GM13977 (cell line): Measurements from ENCODE around the gene ORM1.

Source experiments
- DNase-seq: peaks from one replicate; pipeline ENCODE4 v3.0.0; 2012; ENCODE audit warnings: low spot score
- CTCF ChIP-seq: IDR thresholded peaks from 2 replicates; pipeline ENCODE4 v1.5.1; 2012; ENCODE audit warnings: mild to moderate bottlenecking, control low read depth; ENCODE audit not compliant: insufficient read depth; ENCODE audit errors: extremely low read depth, missing control alignments
- in situ Hi-C: fragments of 300-500 bp; cut with MboI; formaldehyde crosslinking; loops from one replicate; pipeline ENCODE4 v1.12.0; 2022; ENCODE audit warnings: low sequenced_read_pairs, low pct_unique_long_range_greater_than_20kb, mixed read lengths, inconsistent platforms; ENCODE audit not compliant: unreplicated experiment

The ORM1 gene

GRCh38 chr9:114278881-114279570 lies 43.9 kb upstream of the ORM1 start:
- DNase-seq = no peak
- in situ Hi-C loops = loop anchor here (25.0 kb wide), 1 partner anchor 167 kb away; no protein-coding TSS in a partner anchor
- TF ChIP-seq CTCF = no peak

DNA sequence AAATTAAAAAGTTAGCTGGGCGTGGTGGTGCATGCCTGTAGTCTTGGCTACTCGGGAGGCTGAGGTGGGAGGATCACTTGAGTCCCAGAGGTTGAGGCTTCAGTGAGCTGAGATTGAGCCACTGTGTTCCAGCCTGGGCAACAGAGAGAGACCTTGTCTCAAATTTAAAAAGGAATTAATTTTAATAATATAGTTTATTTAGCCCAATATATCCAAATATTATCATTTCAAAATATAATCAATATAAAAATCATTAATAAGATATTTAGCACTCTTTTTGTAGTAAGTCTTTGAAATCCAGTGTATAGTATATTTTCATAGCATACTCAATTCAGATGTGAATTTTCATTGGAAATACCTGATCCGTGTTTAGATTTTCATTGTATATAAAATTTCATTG lies 43.2 kb upstream of the ORM1 start:
- no peak for TF ChIP-seq CTCF
- in situ Hi-C loops = loop anchor here (25.0 kb wide), 1 partner anchor 167 kb away; no protein-coding TSS in a partner anchor
- no peak for DNase-seq

DNA sequence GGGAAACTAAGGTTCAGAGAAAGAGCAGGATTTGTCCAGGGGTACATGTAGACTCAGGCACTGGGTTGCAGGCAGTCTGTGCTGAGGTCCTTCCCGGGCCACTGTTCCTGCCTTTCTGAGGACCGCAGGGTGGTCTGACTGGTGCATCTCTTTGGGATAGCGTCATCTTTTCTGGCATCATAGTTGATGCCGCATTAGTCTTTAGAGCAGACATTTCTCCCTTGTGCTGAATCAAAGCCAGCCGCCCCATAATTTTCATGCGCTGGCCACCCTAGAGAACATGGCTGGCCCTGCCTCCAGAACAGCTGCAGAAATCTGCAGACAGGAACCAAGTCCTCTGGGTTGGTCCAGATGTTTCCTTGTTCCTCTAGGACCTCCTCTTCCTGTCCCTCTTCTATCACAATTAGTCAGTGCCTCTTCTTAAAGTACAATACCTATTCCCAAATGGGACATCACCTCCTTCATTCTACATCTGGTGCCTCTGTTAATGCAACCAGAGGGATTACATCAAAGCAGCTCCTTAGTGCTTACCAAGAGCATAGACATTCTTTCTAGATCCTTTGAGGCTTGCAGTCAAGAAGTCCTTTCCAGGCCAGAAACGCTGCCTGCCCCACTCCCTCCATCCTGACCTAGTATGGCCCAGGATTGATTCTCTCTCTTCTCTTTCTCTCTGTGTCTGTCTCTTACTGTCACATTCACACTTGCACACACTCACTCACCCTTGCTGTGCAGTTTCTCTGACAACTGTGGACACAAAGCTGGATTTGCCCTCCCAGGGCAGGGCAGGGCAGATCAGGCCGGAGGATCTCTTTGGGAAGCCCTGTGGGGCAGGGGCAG lies 42.0 kb upstream of the ORM1 start:
- in situ Hi-C loops = loop anchor here (25.0 kb wide), 1 partner anchor 169 kb away; no protein-coding TSS in a partner anchor
- no peak for TF ChIP-seq CTCF
- DNase-seq = no peak

DNA sequence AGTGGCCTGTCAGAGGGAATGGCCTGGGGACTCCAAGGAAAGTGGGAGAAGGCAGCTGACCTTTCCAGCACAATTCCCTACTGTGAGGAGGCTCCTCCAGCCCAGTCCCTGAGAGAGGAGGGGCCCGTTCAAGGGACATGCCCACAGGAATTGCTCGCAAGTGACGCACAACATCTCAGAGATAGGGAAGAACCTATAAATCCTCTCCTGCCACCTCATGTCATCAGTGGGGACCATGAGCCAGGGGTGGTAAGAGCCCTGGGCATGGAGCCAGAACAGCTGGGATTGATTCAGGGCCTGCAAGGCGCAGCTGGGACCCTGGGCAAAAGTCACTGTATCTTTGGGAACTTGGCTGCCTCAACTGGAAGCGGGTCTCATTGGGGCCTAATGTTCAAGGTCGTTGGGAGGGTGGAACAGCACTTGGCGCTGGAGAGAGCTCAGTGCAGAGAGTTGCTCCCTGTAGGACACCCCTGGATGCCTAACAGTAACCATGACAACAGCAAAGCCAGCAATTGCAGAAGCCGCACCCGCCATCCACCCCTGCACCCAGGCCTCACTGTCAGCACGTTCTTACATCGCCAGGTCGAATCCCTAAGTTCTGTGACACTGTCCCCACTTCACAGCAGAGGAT lies 41.3 kb upstream of the ORM1 start:
- TF ChIP-seq CTCF = no peak
- DNase-seq = no peak
- in situ Hi-C loops = loop anchor here (25.0 kb wide), 1 partner anchor 169 kb away; no protein-coding TSS in a partner anchor

- TF ChIP-seq CTCF = no peak
- in situ Hi-C loops = loop anchor here (25.0 kb wide), 1 partner anchor 170 kb away; no protein-coding TSS in a partner anchor
- no peak for DNase-seq
These were observed 40.8 kb upstream of the ORM1 start for GRCh38 chr9:114282104-114282485.

DNA sequence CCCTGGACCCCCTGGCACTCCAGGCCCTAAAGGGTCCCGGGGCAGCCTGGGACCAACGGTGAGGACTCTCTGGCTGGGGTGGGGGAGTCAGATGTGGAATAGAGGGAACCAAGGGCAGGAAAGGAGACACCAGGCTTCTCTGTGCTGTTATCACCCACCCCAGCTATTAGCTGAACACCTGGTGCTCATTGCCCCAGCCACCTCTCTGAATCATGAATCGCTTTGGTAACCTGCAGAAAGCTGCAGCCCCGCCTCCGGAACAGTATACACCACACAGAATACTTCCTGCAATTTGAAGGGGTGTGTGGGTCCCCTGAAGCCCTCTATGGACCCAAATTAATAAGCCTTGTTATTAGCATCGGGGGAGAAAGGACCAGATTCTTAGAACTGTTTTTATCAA lies 40.4 kb upstream of the ORM1 start:
- DNase-seq = no peak
- in situ Hi-C loops = loop anchor here (25.0 kb wide), 1 partner anchor 170 kb away; no protein-coding TSS in a partner anchor
- TF ChIP-seq CTCF = no peak
